NCI-H2227 treated with DMSO at 0.1 percent for 48 hours (cell line): ENCODE measurements around the gene EXOC4.
A peak's percentile ranks its signal among the peaks of the same experiment; 100 is the strongest.
"Not testable (repeated sequence)": the region's sequence is repeated elsewhere in the genome, so short reads cannot be mapped to it uniquely, and the experiment has no call there.

Source experiments
- DNase-seq: peaks from one replicate; lab custom pipeline; 2025; lab: John Stamatoyannopoulos, UW

EXOC4 gene

DNA sequence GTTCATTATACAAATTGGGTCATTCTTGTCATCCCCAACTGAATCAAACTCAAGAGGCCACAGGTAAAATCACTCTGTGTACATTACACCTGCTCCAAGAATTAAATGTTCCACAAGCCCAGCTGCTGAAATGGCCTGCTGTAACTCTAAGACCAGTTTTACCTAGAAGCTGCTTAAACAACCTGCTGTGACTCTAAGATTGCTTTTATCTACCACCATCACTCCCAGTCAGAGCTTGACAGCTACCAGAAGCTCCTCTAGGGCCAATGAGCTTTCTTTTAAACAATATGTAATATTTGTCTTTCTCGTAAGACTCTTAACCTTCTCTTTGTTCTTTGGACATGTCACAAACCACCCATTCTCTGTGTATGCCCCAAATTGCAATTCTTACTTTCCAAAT lies 732.4 kb downstream of the EXOC4 start:
- DNase-seq, result no peak

DNA sequence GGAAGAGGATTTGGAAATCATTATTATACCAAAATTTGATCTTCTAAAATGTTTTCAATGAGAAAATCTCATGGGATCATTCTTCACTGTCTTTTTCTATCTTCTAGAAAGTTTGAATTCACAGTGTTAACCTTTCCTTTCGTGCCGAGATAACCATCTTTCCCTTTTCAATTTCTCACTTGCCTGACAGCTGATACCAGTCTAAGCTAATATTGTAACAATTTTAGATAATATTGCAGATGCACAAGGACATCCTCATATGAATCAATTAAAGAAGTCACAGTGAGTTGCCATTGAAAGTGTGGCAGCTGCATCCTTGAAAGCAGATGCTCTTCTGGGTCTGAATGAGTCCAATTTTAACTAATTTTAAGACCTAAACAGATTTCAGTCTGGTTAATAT lies 734.7 kb downstream of the EXOC4 start:
- peak; percentile 18 for DNase-seq

- DNase-seq, result no peak
Observed at GRCh38 chr7:133993547-133993946, 740.7 kb downstream of the EXOC4 start.

DNA sequence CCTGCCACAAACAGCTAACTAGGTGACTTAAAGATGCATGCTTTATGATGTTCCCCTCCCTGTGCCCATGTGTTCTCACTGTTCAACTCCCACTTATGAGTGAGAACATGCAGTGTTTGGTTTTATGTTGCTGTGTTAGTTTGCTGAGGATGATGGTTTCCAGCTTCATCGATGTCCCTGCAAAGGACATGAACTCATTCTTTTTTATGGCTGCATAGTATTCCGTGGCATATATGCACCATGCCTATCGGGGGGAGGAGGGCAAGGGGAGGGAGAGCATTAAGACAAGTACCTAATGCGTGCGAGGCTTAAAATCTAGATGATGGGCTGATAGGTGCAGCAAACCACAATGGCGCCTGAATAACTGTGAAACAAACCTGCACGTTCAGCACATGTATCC lies 741.2 kb downstream of the EXOC4 start:
- DNase-seq, result not testable (repeated sequence)

- no peak for DNase-seq
Observed at GRCh38 chr7:133997463-133997862, 744.6 kb downstream of the EXOC4 start.

- no peak for DNase-seq
Observed at GRCh38 chr7:133999178-133999577, 746.3 kb downstream of the EXOC4 start.

- DNase-seq, result no peak
Observed at GRCh38 chr7:134004829-134005505, 752.1 kb downstream of the EXOC4 start.

DNA sequence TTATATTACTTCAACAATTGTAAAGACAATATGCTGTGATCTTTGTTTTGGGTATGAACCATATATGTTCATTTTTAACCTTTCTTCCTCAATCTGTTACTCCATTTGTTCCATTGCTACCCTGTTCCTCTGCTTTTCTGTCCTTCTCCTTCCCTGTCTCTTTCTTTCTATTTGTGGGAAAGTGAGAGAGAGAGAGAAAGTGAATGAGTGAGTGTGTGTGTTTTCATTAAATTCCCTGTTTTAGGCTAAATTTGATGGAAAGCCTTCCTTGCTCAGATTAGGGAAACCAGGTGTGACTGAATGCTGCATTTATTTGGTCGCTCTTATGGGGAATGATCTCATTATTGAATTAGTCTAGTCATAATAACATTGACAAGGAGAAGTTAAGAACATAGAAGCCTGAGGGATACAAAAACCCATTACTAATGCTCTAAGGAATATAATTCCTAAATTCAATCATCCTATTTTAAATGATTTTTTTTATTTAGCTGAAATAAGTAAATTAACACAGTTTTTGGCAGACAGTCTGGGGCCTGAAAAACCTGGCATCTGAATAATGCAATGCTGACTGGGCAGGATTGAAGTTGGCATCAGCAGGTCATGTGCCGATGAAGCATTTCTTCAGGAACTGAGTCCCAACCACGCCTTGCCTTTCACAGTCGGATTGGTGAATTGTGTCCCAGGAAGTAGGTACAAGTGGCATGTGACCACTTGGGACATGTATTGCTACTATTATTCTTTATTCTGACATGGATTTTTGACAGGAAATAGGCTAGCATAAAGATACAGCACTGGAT lies 756.6 kb downstream of the EXOC4 start:
- DNase-seq, result no peak

DNA sequence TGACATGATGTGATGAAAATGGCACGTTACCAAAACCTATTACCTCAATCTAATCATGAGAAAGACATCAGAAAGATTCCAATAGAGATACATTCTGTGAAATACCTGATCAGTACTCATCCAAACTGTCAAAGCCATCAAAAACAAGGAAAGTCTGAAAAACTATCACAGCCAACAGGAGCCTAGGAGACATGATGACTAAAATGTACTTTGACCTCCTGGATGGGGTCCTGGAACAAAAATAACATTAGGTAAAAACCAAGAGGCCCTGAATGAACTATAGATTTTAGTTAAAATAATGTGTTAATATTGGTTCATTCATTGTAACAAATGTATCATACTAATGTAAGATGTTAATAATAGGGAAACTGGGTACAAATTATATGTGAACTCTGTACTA lies 760.4 kb downstream of the EXOC4 start:
- no peak for DNase-seq

GRCh38 chr7:134014935-134015334 lies 762.1 kb downstream of the EXOC4 start:
- DNase-seq, result no peak

GRCh38 chr7:134016223-134016941 lies 763.5 kb downstream of the EXOC4 start:
- peak; percentile 75 for DNase-seq

- DNase-seq, result no peak
Observed at GRCh38 chr7:134016942-134017303, 764.0 kb downstream of the EXOC4 start.

- no peak for DNase-seq
Observed at GRCh38 chr7:134018306-134018705, 765.4 kb downstream of the EXOC4 start.

- no peak for DNase-seq
Observed at GRCh38 chr7:134019251-134019650, 766.4 kb downstream of the EXOC4 start.

- DNase-seq, result peak; percentile 42
Observed at GRCh38 chr7:134021836-134022235, 769.0 kb downstream of the EXOC4 start.

- no peak for DNase-seq
Observed at GRCh38 chr7:134022286-134022911, 769.5 kb downstream of the EXOC4 start.

GRCh38 chr7:134024739-134025138 lies 771.9 kb downstream of the EXOC4 start:
- DNase-seq, result no peak

- no peak for DNase-seq
Observed at GRCh38 chr7:134028853-134029252, 776.0 kb downstream of the EXOC4 start.

DNA sequence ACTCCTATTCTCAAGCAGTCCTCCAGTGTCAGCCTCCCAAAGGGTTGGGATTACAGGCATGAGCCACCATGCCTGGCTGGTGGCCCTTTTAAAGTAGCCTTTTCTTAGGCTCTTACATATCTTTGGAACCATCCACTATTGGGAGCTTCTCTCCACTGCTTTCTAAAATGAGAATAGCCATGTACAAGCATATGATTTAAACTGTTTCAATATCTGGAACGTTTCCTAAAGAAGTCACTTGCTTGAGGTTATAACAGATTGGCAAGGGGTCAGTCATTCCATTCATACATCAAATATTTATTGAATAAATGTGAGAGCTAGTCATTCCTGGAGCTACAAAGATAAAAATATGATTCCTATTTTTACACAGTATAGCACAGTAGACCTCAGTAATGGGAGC lies 776.9 kb downstream of the EXOC4 start:
- no peak for DNase-seq

DNA sequence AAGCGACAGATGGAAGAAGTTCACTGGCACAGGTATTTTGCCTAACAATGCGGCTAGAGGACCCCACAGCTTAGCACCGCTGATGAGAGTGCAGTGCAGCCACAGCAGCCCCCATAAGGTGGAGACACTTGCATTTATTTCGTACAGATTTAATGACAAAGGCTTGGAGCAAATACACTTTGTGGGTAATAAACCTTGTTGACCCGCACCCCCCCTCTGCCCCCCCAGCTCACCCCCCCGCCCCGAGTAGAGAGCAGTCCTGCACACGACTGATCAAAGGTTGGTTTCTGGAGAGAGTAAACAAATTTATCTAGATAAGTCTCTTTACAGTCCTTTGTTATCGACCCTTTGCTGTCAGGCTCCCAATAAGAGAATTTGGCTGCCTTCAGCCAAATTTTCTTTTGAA lies 777.6 kb downstream of the EXOC4 start:
- DNase-seq, result no peak

GRCh38 chr7:134031835-134032617 lies 779.1 kb downstream of the EXOC4 start:
- no peak for DNase-seq

- DNase-seq, result no peak
Observed at GRCh38 chr7:134034652-134035051, 781.8 kb downstream of the EXOC4 start.
